HG02678 (cell line): Measurements from ENCODE around the gene ALDH3B2.
"Not testable (repeated sequence)": the region's sequence is repeated elsewhere in the genome, so short reads cannot be mapped to it uniquely, and the experiment has no call there.

Source experiments
- ATAC-seq: cut with Tn5 transposase; IDR thresholded peaks from one replicate; pipeline ENCODE4 v1.9.1; 2021; ENCODE audit warnings: mild to moderate bottlenecking, moderate library complexity; ENCODE audit not compliant: unreplicated experiment

Gene ALDH3B2

GRCh38 chr11:67631411-67631810 is 43.0 kb downstream of the ALDH3B2 start:
- ATAC-seq = no peak

GRCh38 chr11:67630943-67631331 is 43.5 kb downstream of the ALDH3B2 start:
- no peak for ATAC-seq

- ATAC-seq = peak; percentile 65
Measured at GRCh38 chr11:67630228-67630942, 44.0 kb downstream of the ALDH3B2 start.

- ATAC-seq = peak; percentile 40
Measured at GRCh38 chr11:67629386-67630227, 44.8 kb downstream of the ALDH3B2 start, which contains the start of gene NUDT8. Gene NUDT8 (minus strand): TSS chr11:67629937. CDS start chr11:67629911, 26 bp downstream.

- ATAC-seq = no peak
Measured at GRCh38 chr11:67628710-67629385, 45.6 kb downstream of the ALDH3B2 start.

DNA sequence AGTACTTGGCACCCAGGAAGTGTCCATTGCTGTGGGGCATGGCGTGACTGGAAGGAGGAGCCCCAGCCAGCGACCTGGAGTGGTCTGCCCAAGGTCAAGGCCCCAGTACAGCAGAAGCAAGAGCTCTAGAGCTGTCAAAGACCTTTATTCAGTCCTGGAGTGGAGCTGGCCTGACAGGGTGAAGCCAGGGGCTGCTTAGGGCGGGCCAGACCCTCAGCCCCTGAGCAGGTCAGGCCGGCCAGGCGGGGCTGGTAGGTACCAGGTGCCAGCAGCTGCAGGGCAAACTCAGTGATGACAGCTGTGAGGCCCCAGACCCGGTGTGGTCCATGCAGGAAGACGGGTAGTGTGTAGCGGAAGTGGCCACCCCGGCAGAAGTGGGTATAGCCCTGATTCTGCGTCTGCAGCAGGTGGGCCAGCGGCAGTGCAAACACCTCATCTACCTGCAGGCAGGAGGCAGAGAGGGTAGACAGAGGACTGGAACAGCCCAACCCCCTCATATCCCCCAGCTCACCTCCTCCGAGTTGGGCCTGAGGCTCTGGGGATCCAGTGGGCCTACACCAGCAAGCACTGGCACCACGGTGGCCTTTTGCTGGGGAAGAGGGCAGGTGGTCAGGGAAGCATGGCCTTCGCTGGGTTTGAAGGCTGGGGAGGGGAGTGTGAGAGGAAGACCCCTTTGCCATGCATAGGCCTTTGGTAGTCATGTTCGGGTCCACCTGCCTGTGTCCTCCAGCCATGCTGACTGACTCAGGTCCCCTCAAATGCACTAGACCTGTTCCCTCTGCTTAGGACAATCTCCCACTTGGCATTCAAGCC is 46.4 kb downstream of the ALDH3B2 start:
- no peak for ATAC-seq

DNA sequence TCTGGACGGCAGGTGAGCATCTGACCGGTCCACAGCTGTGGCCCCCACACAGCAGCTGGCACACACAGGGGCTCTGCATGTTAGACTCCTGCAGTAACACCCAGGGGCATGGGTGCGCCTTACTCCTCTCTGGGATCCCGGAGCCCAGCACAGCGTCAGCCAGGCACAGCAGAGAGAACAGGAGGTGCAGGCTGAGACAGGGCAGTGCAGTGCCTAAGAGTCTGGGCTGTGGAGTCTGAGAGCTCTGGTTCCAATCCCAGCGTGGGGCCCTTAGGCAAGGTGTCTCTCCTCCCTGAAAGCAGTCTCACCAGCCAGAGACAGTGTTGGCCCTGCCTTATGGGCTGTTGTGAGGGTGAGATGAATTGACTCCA is 47.0 kb downstream of the ALDH3B2 start:
- no peak for ATAC-seq

DNA sequence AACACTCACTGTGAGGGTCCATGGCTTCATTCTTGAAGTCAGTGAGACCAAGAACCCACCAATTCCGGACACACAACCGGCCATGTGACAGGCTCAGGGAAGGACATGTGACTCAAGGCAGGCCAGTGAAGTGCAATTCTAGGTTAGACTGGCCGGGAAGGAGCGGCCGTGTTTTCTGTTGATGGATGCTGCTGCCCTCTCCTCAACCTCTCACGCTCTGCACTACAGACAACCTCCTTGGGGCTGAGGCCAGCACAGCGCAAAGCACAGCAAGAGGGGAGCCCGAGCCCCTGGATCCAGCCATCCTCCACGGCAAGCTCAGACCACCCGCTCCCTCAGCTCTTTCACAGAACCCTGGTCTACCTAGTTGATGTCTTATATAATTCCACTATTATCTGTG is 47.5 kb downstream of the ALDH3B2 start:
- no peak for ATAC-seq

GRCh38 chr11:67626131-67626833 is 48.1 kb downstream of the ALDH3B2 start:
- not testable (repeated sequence) for ATAC-seq

- not testable (repeated sequence) for ATAC-seq
Measured at GRCh38 chr11:67623795-67624194, 50.6 kb downstream of the ALDH3B2 start.

DNA sequence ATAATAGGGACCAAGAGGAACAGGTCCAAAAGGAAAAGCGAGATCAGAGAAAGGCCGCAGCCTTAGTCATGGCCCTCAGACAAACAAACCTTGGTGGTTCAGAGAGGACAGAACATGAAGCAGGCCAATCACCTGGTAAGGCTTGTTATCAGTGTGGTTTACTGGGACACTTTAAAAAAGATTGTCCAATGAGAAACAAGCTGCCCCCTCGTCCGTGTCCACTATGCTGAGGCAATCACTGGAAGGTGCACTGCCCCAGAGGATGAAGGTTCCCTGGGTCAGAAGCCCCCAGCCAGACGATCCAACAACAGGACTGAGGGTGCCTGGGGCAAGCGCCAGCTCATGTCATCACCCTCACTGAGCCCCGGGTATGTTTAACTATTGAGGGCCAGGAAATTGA is 51.5 kb downstream of the ALDH3B2 start:
- ATAC-seq = not testable (repeated sequence)

DNA sequence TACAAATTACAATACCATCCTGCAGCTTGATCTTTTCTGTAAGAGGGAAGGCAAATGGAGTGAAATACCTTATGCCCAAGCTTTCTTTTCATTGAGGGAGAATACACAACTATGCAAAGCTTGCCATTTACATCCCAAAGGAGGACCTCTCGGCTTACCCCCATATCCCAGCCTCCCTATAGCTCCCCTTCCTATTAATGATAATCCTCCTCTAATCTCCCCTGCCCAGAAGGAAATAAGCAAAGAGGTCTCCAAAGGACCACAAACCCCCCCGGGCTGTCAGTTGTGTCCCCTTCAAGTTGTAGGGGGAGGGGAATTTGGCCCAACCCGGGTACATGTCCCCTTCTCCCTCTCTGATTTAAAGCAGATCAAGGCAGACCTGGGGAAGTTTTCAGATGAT is 52.5 kb downstream of the ALDH3B2 start:
- ATAC-seq = not testable (repeated sequence)

- ATAC-seq = not testable (repeated sequence)
Measured at GRCh38 chr11:67620621-67621020, 53.8 kb downstream of the ALDH3B2 start.

DNA sequence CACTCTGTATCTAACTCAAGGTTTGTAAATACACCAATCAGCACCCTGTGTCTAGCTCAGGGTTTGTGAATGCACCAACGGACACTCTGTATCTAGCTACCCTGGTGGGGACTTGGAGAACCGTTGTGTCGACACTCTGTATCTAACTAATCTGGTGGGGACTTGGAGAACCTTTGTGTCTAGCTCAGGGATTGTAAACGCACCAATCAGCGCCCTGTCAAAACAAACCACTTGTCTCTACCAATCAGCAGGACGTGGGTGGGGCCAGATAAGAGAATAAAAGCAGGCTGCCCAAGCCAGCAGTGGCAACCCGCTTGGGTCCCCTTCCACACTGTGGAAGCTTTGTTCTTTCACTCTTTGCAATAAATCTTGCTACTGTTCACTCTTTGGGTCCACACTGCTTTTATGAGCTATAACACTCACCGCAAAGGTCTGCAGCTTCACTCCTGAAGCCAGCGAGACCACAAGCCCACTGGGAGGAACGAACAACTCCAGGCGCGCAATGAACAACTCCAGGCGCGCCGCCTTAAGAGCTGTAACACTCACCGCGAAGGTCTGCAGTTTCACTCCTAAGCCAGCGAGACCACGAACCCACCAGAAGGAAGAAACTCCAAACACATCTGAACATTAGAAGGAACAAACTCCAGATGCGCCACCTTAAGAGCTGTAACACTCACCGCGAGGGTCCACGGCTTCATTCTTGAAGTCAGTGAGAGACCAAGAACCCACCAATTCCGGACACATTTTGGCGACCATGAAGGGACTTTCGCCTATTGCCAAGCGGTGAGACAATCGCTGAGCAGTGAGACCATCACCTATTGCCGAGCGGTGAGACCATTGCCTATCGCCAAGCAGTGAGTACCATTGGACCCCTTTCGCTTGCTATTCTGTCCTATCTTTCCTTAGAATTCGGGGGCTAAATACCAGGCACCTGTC is 54.5 kb downstream of the ALDH3B2 start:
- ATAC-seq = not testable (repeated sequence)

GRCh38 chr11:67618901-67619659 is 55.3 kb downstream of the ALDH3B2 start:
- ATAC-seq = not testable (repeated sequence)

GRCh38 chr11:67617243-67617953 is 57.0 kb downstream of the ALDH3B2 start:
- ATAC-seq = no peak

- no peak for ATAC-seq
Measured at GRCh38 chr11:67616431-67617242, 57.8 kb downstream of the ALDH3B2 start.
